HG03575 (cell line): ENCODE measurements around the gene GRB7.
"Not testable (repeated sequence)": the region's sequence is repeated elsewhere in the genome, so short reads cannot be mapped to it uniquely, and the experiment has no call there.

Experiments used
- ATAC-seq: cut with Tn5 transposase; IDR thresholded peaks from one replicate; pipeline ENCODE4 v1.9.1; 2021; ENCODE audit not compliant: unreplicated experiment, insufficient number of reproducible peaks, low FRiP score; ENCODE audit errors: extremely low read depth

Gene GRB7

GRCh38 chr17:39737760-39738567 is at the start of gene GRB7:
Gene GRB7, plus strand, starts transcription at chr17:39737938. Its CDS starts 4,364 bp downstream, at chr17:39742302.
- ATAC-seq: no peak

- ATAC-seq: no peak
These were observed 49.3 kb upstream of the GRB7 start for GRCh38 chr17:39688475-39688835.

GRCh38 chr17:39688945-39689344 is 48.8 kb upstream of the GRB7 start:
- no peak for ATAC-seq

- no peak for ATAC-seq
These were observed 43.1 kb upstream of the GRB7 start for GRCh38 chr17:39694593-39694992.

GRCh38 chr17:39695089-39695474 is 42.7 kb upstream of the GRB7 start:
- ATAC-seq: no peak

GRCh38 chr17:39696731-39697130 is 41.0 kb upstream of the GRB7 start:
- no peak for ATAC-seq

- no peak for ATAC-seq
These were observed 39.8 kb upstream of the GRB7 start for GRCh38 chr17:39697961-39698360.

- not testable (repeated sequence) for ATAC-seq
These were observed 38.5 kb upstream of the GRB7 start for GRCh38 chr17:39699157-39699817.

GRCh38 chr17:39699818-39700147 is 38.0 kb upstream of the GRB7 start, which contains the start of gene ERBB2:
Gene ERBB2, plus strand, starts transcription at chr17:39700064. Its CDS starts 175 bp downstream, at chr17:39700239.
- ATAC-seq: no peak

- ATAC-seq: no peak
These were observed 37.4 kb upstream of the GRB7 start for GRCh38 chr17:39700148-39700987.

- no peak for ATAC-seq
These were observed 36.5 kb upstream of the GRB7 start for GRCh38 chr17:39701012-39701783.

GRCh38 chr17:39701784-39702422 is 35.8 kb upstream of the GRB7 start:
- ATAC-seq: no peak

- no peak for ATAC-seq
These were observed 34.5 kb upstream of the GRB7 start for GRCh38 chr17:39702901-39703893.

- no peak for ATAC-seq
These were observed 33.8 kb upstream of the GRB7 start for GRCh38 chr17:39703913-39704312.

GRCh38 chr17:39704821-39705551 is 32.8 kb upstream of the GRB7 start:
- ATAC-seq: no peak

GRCh38 chr17:39705786-39706348 is 31.9 kb upstream of the GRB7 start:
- no peak for ATAC-seq

GRCh38 chr17:39706383-39706782 is 31.4 kb upstream of the GRB7 start:
- ATAC-seq: no peak
